Stimulated activated effector memory CD8-positive, alpha-beta T cell treated with anti-CD3 and anti-CD28 coated beads, Interleukin-12 subunit alpha, Interleukin-12 subunit beta, amount 100 ng/mL, for 72 hours (primary cell): ENCODE results near the gene PRKG1.
"Not testable (repeated sequence)": the region's sequence is repeated elsewhere in the genome, so short reads cannot be mapped to it uniquely, and the experiment has no call there.

ENCODE experiments used
- ATAC-seq: fragments of 150-1000 bp; cut with Tn5 transposase; 2 replicates; pipeline ENCODE4 v1.10.0; 2021
- DNase-seq, 2 donors: peaks; one replicate each; pipeline ENCODE4 v3.0.0; 2021 to 2022; ENCODE audit warnings: low spot score in 2 of 2
- H3K27ac Mint-ChIP-seq: one replicate; pipeline ENCODE4 v1.8.0; 2022; ENCODE audit warnings: mild to moderate bottlenecking, mixed read lengths
- H3K36me3 Mint-ChIP-seq: one replicate; pipeline ENCODE4 v1.8.0; 2022; ENCODE audit warnings: mild to moderate bottlenecking, mixed read lengths
- H3K4me1 Mint-ChIP-seq: one replicate; pipeline ENCODE4 v1.8.0; 2022; ENCODE audit warnings: mixed read lengths
- H3K4me3 Mint-ChIP-seq: one replicate; pipeline ENCODE4 v1.8.0; 2022; ENCODE audit warnings: mild to moderate bottlenecking, mixed read lengths
- H3K9me3 Mint-ChIP-seq: one replicate; pipeline ENCODE4 v1.8.0; 2022; ENCODE audit warnings: mixed read lengths

The PRKG1 gene

GRCh38 chr10:52247929-52248328 lies 1173.6 kb downstream of the PRKG1 start:
- not testable (repeated sequence) for H3K27ac Mint-ChIP-seq, DNase-seq, H3K4me3 Mint-ChIP-seq, H3K4me1 Mint-ChIP-seq, H3K36me3 Mint-ChIP-seq, ATAC-seq, H3K9me3 Mint-ChIP-seq

GRCh38 chr10:52248697-52249306 lies 1174.5 kb downstream of the PRKG1 start:
- DNase-seq (no peak), ATAC-seq (no peak)
- Mint-ChIP-seq H3K4me1 (no peaks in the 10 kb centered on the region), H3K9me3 (peaks cover 8% of the 10 kb centered on the region), H3K4me3 (no peak overlapping the region), H3K27ac (no peak overlapping the region), H3K36me3 (no peaks in the 10 kb centered on the region)

- no peak overlapping the region for H3K27ac Mint-ChIP-seq
- H3K4me1 Mint-ChIP-seq, result no peaks in the 10 kb centered on the region
- peaks cover 8% of the 10 kb centered on the region for H3K9me3 Mint-ChIP-seq
- DNase-seq, result no peak
- no peak for ATAC-seq
- no peak overlapping the region for H3K4me3 Mint-ChIP-seq
- no peaks in the 10 kb centered on the region for H3K36me3 Mint-ChIP-seq
Observed at GRCh38 chr10:52249850-52250395, 1175.6 kb downstream of the PRKG1 start.

GRCh38 chr10:52250510-52250909 lies 1176.2 kb downstream of the PRKG1 start:
- no peaks in the 10 kb centered on the region for H3K36me3 Mint-ChIP-seq
- H3K27ac Mint-ChIP-seq, result no peak overlapping the region
- ATAC-seq, result no peak
- no peak overlapping the region for H3K4me3 Mint-ChIP-seq
- peaks cover 9% of the 10 kb centered on the region for H3K9me3 Mint-ChIP-seq
- DNase-seq, result no peak
- H3K4me1 Mint-ChIP-seq, result no peaks in the 10 kb centered on the region

- ATAC-seq (no peak), DNase-seq (no peak)
- peaks cover 8% of the 10 kb centered on the region for H3K9me3 Mint-ChIP-seq
- H3K27ac Mint-ChIP-seq, result no peak overlapping the region
- no peaks in the 10 kb centered on the region for H3K36me3 Mint-ChIP-seq
- H3K4me3 Mint-ChIP-seq, result no peak overlapping the region
- no peaks in the 10 kb centered on the region for H3K4me1 Mint-ChIP-seq
Observed at GRCh38 chr10:52252307-52252706, 1178.0 kb downstream of the PRKG1 start.

GRCh38 chr10:52256832-52257691 lies 1182.8 kb downstream of the PRKG1 start:
- Mint-ChIP-seq H3K36me3 (no peaks in the 10 kb centered on the region), H3K4me1 (no peaks in the 10 kb centered on the region), H3K4me3 (no peak overlapping the region), H3K27ac (no peak overlapping the region), H3K9me3 (peaks cover 3% of the 10 kb centered on the region)
- no peak for ATAC-seq
- no peak for DNase-seq

- no peak overlapping the region for H3K27ac Mint-ChIP-seq
- no peaks in the 10 kb centered on the region for H3K36me3 Mint-ChIP-seq
- H3K4me3 Mint-ChIP-seq, result no peak overlapping the region
- no peak for ATAC-seq
- DNase-seq, result no peak
- H3K9me3 Mint-ChIP-seq, result peaks cover 3% of the 10 kb centered on the region
- no peaks in the 10 kb centered on the region for H3K4me1 Mint-ChIP-seq
Observed at GRCh38 chr10:52257692-52258075, 1183.4 kb downstream of the PRKG1 start.

- peaks cover 3% of the 10 kb centered on the region for H3K9me3 Mint-ChIP-seq
- H3K4me3 Mint-ChIP-seq, result no peak overlapping the region
- H3K4me1 Mint-ChIP-seq, result no peaks in the 10 kb centered on the region
- H3K36me3 Mint-ChIP-seq, result no peaks in the 10 kb centered on the region
- ATAC-seq, result no peak
- DNase-seq, result no peak
- H3K27ac Mint-ChIP-seq, result no peak overlapping the region
Observed at GRCh38 chr10:52258799-52259425, 1184.6 kb downstream of the PRKG1 start.

- no peaks in the 10 kb centered on the region for H3K36me3 Mint-ChIP-seq
- ATAC-seq, result no peak
- no peak for DNase-seq
- H3K4me1 Mint-ChIP-seq, result no peaks in the 10 kb centered on the region
- no peak overlapping the region for H3K4me3 Mint-ChIP-seq
- peaks cover 3% of the 10 kb centered on the region for H3K9me3 Mint-ChIP-seq
- no peak overlapping the region for H3K27ac Mint-ChIP-seq
Observed at GRCh38 chr10:52259426-52259812, 1185.1 kb downstream of the PRKG1 start.

GRCh38 chr10:52261362-52261761 lies 1187.1 kb downstream of the PRKG1 start:
- no peak overlapping the region for H3K4me3 Mint-ChIP-seq
- DNase-seq (no peak), ATAC-seq (no peak)
- no peaks in the 10 kb centered on the region for H3K9me3 Mint-ChIP-seq
- H3K4me1 Mint-ChIP-seq, result no peaks in the 10 kb centered on the region
- H3K27ac Mint-ChIP-seq, result no peak overlapping the region
- no peaks in the 10 kb centered on the region for H3K36me3 Mint-ChIP-seq

GRCh38 chr10:52265131-52265926 lies 1191.0 kb downstream of the PRKG1 start:
- Mint-ChIP-seq H3K9me3 (no peaks in the 10 kb centered on the region), H3K4me3 (no peak overlapping the region), H3K36me3 (no peaks in the 10 kb centered on the region), H3K27ac (no peak overlapping the region), H3K4me1 (no peaks in the 10 kb centered on the region)
- DNase-seq (no peak), ATAC-seq (no peak)

- no peaks in the 10 kb centered on the region for H3K9me3 Mint-ChIP-seq
- H3K27ac Mint-ChIP-seq, result no peak overlapping the region
- H3K36me3 Mint-ChIP-seq, result no peaks in the 10 kb centered on the region
- no peak overlapping the region for H3K4me3 Mint-ChIP-seq
- DNase-seq (no peak), ATAC-seq (no peak)
- H3K4me1 Mint-ChIP-seq, result no peaks in the 10 kb centered on the region
Observed at GRCh38 chr10:52266858-52267257, 1192.6 kb downstream of the PRKG1 start.

GRCh38 chr10:52268790-52269189 lies 1194.5 kb downstream of the PRKG1 start:
- DNase-seq (no peak), ATAC-seq (no peak)
- Mint-ChIP-seq H3K4me3 (no peak overlapping the region), H3K36me3 (no peaks in the 10 kb centered on the region), H3K9me3 (no peaks in the 10 kb centered on the region), H3K27ac (no peak overlapping the region), H3K4me1 (no peaks in the 10 kb centered on the region)

GRCh38 chr10:52269233-52269632 lies 1194.9 kb downstream of the PRKG1 start:
- Mint-ChIP-seq H3K4me3 (no peak overlapping the region), H3K36me3 (no peaks in the 10 kb centered on the region), H3K4me1 (no peaks in the 10 kb centered on the region), H3K9me3 (no peaks in the 10 kb centered on the region), H3K27ac (no peak overlapping the region)
- DNase-seq, result no peak
- no peak for ATAC-seq

- ATAC-seq (no peak), DNase-seq (no peak)
- Mint-ChIP-seq H3K36me3 (no peaks in the 10 kb centered on the region), H3K27ac (no peak overlapping the region), H3K4me3 (no peak overlapping the region), H3K9me3 (peaks cover 6% of the 10 kb centered on the region), H3K4me1 (no peaks in the 10 kb centered on the region)
Observed at GRCh38 chr10:52276163-52276562, 1201.9 kb downstream of the PRKG1 start.
